H1 (cell line): ENCODE measurements around the gene CDKN1A. TPM values are rescaled to one million over a fixed set of nuclear protein-coding genes. Genes with fewer than 3 reads are reported as not detected.

ENCODE experiments used
- EGR1 ChIP-seq: IDR thresholded peaks from 2 replicates; pipeline ENCODE4 v1.6.1; 2011; ENCODE audit warnings: low read depth, low read length, borderline replicate concordance
- RBBP5 ChIP-seq: IDR thresholded peaks from 2 replicates; pipeline ENCODE4 v1.7.1; 2012; ENCODE audit warnings: low read depth, mild to moderate bottlenecking, inconsistent platforms, low read length, moderate library complexity, borderline replicate concordance
- RFX5 ChIP-seq: IDR thresholded peaks from 2 replicates; pipeline ENCODE4 v1.6.1; 2011; ENCODE audit warnings: low read depth, low read length, improper control_type of control experiment, borderline replicate concordance
- SP1 ChIP-seq: IDR thresholded peaks from 2 replicates; pipeline ENCODE4 v1.6.1; 2011; ENCODE audit warnings: low read depth, low read length
- polyA plus RNA-seq, 7 experiments: library from polyadenylated mRNA; depleted of rRNA in 3 of 7; stranded (reverse) in 5 of 7; unstranded in 2 of 7; fragments of >200 nt in 5 of 7; fragments of 200-250 nt in 2 of 7; gene quantifications; 1 replicate in 5 of 7; 2 replicates in 1 of 7; 4 replicates in 1 of 7; pipeline versions ENCODE4 v1.2.1 to v1.2.3, GENCODE V29; 2011 to 2013; ENCODE audit warnings: missing spikeins in 2 of 7, mixed read lengths in 2 of 7
- total RNA-seq: library from RNA; stranded (reverse); fragmentation: NEBNext Ultra II Directional; extraction: Animal tissue kit (Norgen Biotek cat#: 25700); gene quantifications from 2 replicates; pipeline ENCODE4 v1.2.1, GENCODE V29; 2021

CDKN1A gene
- total and polyA plus RNA-seq, 2 of the 8 experiments (the other 6 are each of a cell fraction or from before 2014, with no cell fraction given): 15.2 to 36.0 TPM

DNA sequence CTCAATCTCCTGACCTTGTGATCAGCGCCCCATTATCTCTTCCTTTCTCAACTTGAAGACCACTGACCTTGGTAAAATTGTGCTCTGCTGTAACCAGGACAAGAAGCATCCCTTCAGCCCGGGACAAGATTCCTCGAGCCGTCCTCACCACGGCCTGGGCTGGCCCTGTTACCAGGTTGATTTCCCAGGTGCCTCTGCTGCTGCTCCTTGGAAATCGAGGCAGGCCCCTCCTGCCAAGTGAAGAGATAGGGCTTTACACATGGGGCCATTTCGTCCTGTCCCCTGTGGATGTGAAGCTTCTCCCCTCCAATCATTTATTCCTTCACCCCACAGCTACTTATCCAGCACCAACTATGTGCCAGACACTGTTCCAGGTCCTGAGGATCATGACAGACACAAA lies 40.6 kb downstream of the CDKN1A start (continued):
- TF ChIP-seq RFX5: no peak
- no peak for TF ChIP-seq EGR1
- TF ChIP-seq RBBP5: no peak
- no peak for TF ChIP-seq SP1
